GM12801 (cell line): ENCODE results near the gene GGA3.

Source experiments
- TF ChIP-seq, protein P1 (sequence below): IDR thresholded peaks from one replicate; pipeline ENCODE4 v1.5.1; 2011; ENCODE audit warnings: control low read depth; ENCODE audit not compliant: insufficient read length; ENCODE audit errors: extremely low read depth

GGA3 gene

DNA sequence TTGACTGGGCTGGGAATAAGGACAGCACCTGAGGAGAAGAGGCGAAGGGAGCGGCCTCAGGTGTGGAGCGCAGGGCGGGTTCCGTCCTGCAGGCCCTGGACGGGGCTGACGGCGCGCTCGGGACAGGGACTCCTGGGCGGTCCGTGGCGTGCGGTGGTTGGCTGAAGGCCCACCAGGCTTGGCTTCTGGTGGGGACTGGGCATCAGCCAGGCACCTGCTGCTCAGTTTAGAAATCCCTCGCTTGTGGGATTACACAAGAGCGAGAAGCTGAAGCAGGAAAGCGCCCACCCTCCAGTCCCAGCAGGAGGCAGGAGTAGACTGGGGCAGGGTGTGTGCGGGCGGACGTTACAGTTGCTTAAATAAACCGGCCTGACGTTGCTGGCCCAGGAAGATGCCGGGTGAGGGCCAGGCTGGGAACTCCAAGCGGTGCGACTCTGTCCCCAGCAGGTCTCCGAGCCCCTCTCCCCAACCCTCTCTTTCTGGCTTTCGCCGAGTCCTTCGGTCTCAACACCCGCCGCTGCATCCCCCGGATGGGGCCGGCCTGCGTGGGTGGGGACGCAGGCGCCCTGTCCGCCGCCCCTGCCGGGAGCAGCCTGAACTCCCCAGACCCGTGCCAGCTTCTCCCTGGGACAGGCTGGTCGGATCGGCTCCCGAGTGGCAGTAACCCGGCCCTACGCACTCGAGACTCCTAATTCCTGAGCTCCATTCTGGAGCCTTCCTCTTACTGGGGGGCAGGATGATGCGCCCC is 9.0 kb upstream of the GGA3 start:
- TF ChIP-seq, protein P1, sequence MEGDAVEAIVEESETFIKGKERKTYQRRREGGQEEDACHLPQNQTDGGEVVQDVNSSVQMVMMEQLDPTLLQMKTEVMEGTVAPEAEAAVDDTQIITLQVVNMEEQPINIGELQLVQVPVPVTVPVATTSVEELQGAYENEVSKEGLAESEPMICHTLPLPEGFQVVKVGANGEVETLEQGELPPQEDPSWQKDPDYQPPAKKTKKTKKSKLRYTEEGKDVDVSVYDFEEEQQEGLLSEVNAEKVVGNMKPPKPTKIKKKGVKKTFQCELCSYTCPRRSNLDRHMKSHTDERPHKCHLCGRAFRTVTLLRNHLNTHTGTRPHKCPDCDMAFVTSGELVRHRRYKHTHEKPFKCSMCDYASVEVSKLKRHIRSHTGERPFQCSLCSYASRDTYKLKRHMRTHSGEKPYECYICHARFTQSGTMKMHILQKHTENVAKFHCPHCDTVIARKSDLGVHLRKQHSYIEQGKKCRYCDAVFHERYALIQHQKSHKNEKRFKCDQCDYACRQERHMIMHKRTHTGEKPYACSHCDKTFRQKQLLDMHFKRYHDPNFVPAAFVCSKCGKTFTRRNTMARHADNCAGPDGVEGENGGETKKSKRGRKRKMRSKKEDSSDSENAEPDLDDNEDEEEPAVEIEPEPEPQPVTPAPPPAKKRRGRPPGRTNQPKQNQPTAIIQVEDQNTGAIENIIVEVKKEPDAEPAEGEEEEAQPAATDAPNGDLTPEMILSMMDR = no peak

DNA sequence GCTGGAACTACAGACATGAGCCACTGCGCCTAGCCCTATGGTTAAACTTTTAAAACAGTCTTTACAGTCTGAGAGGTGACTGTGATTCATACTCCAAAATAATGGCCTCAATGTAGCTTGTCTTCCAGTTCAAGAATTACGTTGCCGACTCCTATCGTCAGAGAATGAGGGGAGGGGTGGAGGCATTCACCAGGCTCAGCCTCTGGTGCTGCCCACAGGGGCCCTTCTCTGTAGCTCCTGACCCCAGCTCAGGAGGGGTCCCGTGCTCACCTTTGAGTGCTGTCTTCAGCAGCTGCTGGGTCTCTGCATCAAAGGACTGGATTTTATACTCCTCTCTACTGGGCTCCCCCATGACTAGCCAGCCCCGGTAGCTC is 8.4 kb upstream of the GGA3 start:
- TF ChIP-seq, protein P1 = no peak

DNA sequence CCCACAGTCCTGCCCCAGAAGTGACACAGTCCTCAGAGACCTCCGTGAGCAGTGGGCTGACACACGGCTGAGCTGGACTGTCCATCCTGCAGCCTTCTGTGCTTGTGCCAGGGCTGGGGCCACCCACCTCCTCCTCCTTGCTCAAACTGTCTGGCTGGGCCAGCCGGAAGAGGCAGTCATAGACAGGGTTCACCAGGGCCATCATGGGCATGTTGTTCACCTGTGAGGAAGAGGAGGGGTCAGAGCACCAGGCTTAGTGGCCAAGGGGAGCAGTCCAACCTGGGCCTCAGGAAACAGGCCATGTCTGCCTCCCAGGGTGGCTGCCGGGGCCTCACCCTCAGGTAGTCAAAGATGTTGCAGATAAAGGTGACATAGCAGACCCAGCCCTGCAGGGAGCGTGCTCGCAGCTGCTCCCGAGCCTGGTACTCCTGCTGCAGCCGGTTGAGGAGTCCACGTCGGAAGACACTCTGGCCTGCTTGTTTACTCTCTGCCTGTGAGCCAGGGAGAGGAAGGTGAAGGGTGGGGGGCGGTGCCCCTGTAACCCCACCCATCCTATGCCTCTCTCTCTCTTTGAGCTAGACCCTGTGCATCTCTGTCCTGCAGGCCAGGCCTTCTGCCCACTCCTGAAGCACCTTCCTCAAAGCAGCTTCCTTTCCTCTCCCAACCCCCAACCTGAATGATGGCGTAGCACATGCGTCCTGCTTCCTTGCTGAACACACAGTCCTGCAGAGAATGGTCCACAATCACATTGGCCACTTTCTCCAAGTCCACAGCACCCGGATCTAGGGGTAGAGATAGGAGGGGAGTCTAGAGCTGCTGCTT is 6.2 kb upstream of the GGA3 start:
- TF ChIP-seq, protein P1 = no peak

DNA sequence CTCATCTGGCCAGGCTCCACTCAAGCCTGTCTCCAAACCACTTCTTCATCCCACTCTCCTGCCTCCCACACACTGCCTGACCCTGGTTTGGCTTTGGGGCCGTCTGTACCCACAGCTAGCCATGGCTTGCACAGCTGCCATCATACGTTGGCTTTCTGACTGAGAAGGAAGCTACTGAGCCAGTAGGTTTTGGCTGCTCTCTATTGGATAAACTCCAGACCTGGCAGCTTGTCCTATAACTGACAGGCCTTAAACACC is 5.7 kb upstream of the GGA3 start:
- TF ChIP-seq, protein P1 = no peak

DNA sequence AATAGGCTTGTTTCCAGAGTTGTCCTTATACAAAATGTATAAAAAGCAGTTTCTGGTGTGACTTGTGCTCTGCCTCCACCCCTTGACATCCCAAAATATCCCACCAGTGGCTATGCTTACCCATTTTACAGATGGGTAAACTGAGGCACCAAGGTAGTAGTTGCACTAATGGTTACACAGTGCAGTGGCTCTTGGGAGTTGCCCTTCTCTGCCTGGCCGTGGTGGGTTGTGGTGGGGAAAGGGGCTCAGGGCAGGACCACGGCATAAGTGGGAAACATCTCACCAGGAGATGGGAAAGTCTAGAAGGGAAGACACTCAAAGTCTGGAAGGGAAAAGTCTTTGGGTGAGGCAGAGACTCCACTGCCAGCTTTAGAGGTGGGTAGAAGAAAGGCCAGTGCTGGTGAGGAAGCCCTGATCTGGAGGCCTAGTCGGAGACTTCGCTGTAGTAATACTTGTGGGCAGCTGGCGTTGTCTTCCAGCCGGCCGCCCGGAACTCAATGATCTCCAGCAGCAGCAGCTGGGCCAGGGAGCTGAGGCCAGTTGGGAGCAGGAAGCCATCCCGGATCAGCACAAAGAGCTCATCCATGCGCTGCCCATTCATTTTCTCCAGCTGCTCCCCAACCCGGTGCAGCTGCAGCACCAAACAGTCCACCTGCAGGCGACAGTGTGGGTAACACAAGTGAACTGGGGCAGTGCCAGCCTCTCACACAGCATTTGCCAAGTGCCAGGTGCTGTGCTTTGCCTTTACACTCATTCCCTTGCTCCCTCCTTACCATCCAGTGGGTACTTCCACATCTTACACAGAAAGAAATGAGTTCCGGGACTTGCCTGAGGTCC is 5.1 kb upstream of the GGA3 start:
- TF ChIP-seq, protein P1 = no peak

DNA sequence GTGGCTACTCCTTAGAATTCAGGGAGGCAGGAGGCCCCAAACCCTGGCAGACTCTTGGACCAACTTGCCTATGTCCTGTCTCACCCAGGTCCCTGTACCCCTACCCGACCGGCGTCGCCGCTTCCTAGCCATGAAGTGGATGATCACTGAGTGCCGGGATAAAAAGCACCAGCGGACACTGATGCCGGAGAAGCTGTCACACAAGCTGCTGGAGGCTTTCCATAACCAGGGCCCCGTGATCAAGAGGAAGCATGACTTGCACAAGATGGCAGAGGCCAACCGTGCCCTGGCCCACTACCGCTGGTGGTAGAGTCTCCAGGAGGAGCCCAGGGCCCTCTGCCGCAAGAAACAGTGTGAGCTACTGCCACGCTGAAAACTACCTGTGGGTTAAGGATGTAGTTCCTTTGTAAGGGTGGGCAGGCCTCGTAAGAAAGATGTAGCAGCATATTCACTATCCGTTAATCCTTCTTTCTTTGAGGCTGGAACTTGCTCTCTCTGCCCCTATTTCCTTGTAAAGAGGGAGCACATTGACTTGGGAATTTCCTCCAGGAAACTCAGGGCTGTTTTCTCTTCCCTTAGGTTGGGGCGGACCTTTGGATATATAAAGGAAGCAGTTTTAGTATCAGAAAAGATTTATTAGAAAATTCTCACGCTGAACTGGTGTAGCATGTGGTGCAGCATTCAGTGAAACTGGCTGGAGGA is 4.4 kb upstream of the GGA3 start:
- TF ChIP-seq, protein P1 = no peak

DNA sequence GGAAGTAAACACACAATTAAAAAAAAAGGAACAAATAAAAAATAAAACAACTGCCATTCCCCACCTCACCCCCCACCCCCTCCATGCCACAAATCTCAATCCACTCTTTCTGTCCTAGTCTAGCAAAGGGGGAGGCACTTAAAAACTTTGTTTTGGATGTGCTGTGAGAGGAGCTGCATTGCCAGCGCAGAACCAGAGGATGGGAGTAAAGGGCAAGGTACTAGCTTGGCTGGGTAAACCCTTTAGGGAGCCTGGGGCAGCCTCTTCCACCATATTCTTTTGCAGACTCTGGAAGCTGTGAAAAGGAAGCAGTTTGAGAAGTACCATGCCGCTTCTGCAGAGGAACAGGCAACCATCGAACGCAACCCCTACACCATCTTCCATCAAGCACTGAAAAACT is 1.6 kb upstream of the GGA3 start:
- TF ChIP-seq, protein P1 = no peak
